ENCODE results near the gene PEPD.

The PEPD gene

DNA sequence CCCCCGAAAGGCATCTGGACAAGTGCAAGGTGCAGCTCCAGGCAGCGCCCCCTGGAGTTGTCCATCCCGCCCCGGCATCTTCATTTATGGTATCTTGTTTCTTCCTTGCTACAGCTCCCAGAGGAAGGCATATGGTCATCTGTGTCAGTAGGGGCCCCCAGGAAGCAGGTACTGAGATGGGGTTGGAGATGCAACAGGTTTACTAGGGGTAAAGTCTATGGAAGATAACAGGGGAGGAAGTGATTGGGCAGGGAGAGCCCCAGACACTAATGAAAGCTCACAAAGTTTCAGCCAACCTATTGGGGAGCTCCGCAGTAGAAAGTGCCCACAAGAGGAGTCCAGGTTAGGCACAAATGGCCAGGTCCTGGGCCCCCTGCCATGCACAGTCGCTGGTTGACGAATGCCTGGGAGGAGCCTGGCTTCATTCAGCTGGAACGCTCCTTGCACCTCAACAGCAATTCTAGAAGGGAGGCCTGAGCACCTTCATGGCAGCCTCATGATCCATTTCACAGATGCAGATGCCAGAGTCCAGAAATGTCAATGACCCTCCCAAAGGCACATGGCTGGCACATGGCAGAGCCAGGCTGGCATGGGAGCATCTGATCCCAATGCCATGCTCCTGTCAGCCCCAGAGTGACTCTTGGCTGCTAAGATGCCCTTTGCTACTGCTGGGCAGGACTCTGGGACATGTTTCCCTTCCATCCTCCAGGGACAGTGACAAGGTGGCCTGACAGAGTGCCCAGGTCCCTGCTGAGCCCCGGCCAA is 23.8 kb upstream of the PEPD start:
- H3K4me3 ChIP-seq (ENCODE audit: low read depth in 1 of 2, low read length in 2 of 2) = no peak overlapping the region
- no peaks in the 10 kb centered on the region for H3K4me1 ChIP-seq (ENCODE audit: control insufficient read depth in 1 of 2, insufficient read depth in 2 of 2, low read length in 2 of 2)
- peaks cover 7% of the 10 kb centered on the region for H3K27me3 ChIP-seq (ENCODE audit: low read depth, low read length)
- H3K9me3 ChIP-seq (ENCODE audit: control insufficient read depth in 1 of 2, low read length in 2 of 2) = peaks cover 0 to 7% of the 10 kb centered on the region in 2 donors
- no peaks in the 10 kb centered on the region for H3K36me3 ChIP-seq (ENCODE audit: control insufficient read depth in 1 of 2, insufficient read depth in 2 of 2, low read length in 2 of 2)
- no peak overlapping the region for H3K27ac ChIP-seq (ENCODE audit: low read length)

GRCh38 chr19:33535226-33535625 is 13.6 kb upstream of the PEPD start:
- H3K4me1 ChIP-seq (ENCODE audit: control insufficient read depth in 1 of 2, insufficient read depth in 2 of 2, low read length in 2 of 2) = no peaks in the 10 kb centered on the region
- H3K9me3 ChIP-seq (ENCODE audit: control insufficient read depth in 1 of 2, low read length in 2 of 2) = no peaks in the 10 kb centered on the region
- H3K27me3 ChIP-seq (ENCODE audit: low read depth, low read length) = no peaks in the 10 kb centered on the region
- H3K36me3 ChIP-seq (ENCODE audit: control insufficient read depth in 1 of 2, insufficient read depth in 2 of 2, low read length in 2 of 2) = no peaks in the 10 kb centered on the region
- no peak overlapping the region for H3K4me3 ChIP-seq (ENCODE audit: low read depth in 1 of 2, low read length in 2 of 2)
- no peak overlapping the region for H3K27ac ChIP-seq (ENCODE audit: low read length)

DNA sequence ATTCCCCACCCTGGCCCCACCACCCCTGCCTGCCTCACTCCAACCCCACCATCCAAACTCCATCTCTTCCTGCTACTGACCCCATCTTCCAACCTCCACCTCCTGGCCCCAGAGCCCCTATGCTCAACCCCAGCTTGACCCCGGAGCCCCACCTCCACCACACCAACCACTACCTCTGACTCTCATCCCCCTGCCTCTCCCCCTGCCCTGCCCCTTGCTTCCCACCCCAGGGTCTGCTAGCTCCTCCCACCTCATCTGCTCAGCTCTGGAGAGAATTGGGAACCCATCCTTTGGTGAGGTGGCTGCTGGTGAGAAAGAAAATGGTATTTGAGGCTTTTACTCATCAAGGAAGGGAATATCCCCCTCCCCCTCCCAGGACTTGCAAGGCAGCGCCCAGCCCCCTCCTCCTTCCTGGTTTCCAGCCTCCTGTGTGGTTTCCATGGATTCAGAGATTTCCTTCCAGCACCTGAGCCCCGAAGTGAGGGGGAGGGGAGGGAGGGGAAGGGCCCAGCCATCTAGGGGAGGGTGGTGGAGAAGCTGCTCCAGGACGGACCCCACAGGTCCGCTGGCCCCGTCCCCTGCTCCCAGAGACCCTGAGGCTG is 11.4 kb upstream of the PEPD start:
- no peak overlapping the region for H3K27ac ChIP-seq (ENCODE audit: low read length)
- H3K4me3 ChIP-seq (ENCODE audit: low read depth in 1 of 2, low read length in 2 of 2) = no peak overlapping the region
- H3K9me3 ChIP-seq (ENCODE audit: control insufficient read depth in 1 of 2, low read length in 2 of 2) = no peaks in the 10 kb centered on the region
- no peaks in the 10 kb centered on the region for H3K4me1 ChIP-seq (ENCODE audit: control insufficient read depth in 1 of 2, insufficient read depth in 2 of 2, low read length in 2 of 2)
- H3K27me3 ChIP-seq (ENCODE audit: low read depth, low read length) = no peaks in the 10 kb centered on the region
- no peaks in the 10 kb centered on the region for H3K36me3 ChIP-seq (ENCODE audit: control insufficient read depth in 1 of 2, insufficient read depth in 2 of 2, low read length in 2 of 2)

- Histone ChIP-seq H3K4me1 (ENCODE audit: control insufficient read depth in 1 of 2, insufficient read depth in 2 of 2, low read length in 2 of 2) (no peaks in the 10 kb centered on the region), H3K9me3 (ENCODE audit: control insufficient read depth in 1 of 2, low read length in 2 of 2) (no peaks in the 10 kb centered on the region), H3K4me3 (ENCODE audit: low read depth in 1 of 2, low read length in 2 of 2) (no peak overlapping the region), H3K27ac (ENCODE audit: low read length) (no peak overlapping the region), H3K27me3 (ENCODE audit: low read depth, low read length) (no peaks in the 10 kb centered on the region), H3K36me3 (ENCODE audit: control insufficient read depth in 1 of 2, insufficient read depth in 2 of 2, low read length in 2 of 2) (no peaks in the 10 kb centered on the region)
Measured at GRCh38 chr19:33530842-33531241, 9.3 kb upstream of the PEPD start.

- Histone ChIP-seq H3K27ac (ENCODE audit: low read length) (no peak overlapping the region), H3K27me3 (ENCODE audit: low read depth, low read length) (no peaks in the 10 kb centered on the region), H3K4me1 (ENCODE audit: control insufficient read depth in 1 of 2, insufficient read depth in 2 of 2, low read length in 2 of 2) (no peaks in the 10 kb centered on the region), H3K36me3 (ENCODE audit: control insufficient read depth in 1 of 2, insufficient read depth in 2 of 2, low read length in 2 of 2) (no peaks in the 10 kb centered on the region), H3K4me3 (ENCODE audit: low read depth in 1 of 2, low read length in 2 of 2) (no peak overlapping the region), H3K9me3 (ENCODE audit: control insufficient read depth in 1 of 2, low read length in 2 of 2) (no peaks in the 10 kb centered on the region)
Measured at GRCh38 chr19:33530296-33530695, 8.7 kb upstream of the PEPD start.

GRCh38 chr19:33529094-33529676 is 7.6 kb upstream of the PEPD start:
- Histone ChIP-seq H3K4me3 (ENCODE audit: low read depth in 1 of 2, low read length in 2 of 2) (no peak overlapping the region), H3K27me3 (ENCODE audit: low read depth, low read length) (no peaks in the 10 kb centered on the region)

DNA sequence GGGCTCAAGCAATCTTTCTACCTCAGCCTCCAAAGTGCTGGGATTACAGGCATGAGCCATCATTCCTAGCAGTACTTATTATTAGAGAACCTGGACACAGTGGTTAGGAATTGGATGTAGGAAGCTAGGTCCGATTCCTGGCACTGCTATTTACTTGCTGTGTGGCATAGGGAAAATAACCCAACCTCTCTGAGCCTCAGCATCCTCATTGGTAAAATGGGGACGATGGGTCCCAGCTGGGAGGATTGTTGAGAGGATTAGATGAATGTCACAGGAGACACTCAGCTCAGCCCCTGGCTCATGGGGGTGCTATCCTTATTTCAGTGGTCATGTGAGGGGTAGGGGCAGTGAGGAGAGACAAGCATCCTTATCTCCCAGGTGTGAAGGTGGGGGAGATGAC is 6.8 kb upstream of the PEPD start:
- Histone ChIP-seq H3K27ac (ENCODE audit: low read length) (no peak overlapping the region), H3K4me1 (ENCODE audit: control insufficient read depth in 1 of 2, insufficient read depth in 2 of 2, low read length in 2 of 2) (no peaks in the 10 kb centered on the region), H3K36me3 (ENCODE audit: control insufficient read depth in 1 of 2, insufficient read depth in 2 of 2, low read length in 2 of 2) (no peaks in the 10 kb centered on the region), H3K9me3 (ENCODE audit: control insufficient read depth in 1 of 2, low read length in 2 of 2) (no peaks in the 10 kb centered on the region), H3K27me3 (ENCODE audit: low read depth, low read length) (no peaks in the 10 kb centered on the region), H3K4me3 (ENCODE audit: low read depth in 1 of 2, low read length in 2 of 2) (no peak overlapping the region)

More at GRCh38 chr19:33529094-33529676, 7.6 kb upstream of the PEPD start:
- Histone ChIP-seq H3K4me1 (ENCODE audit: control insufficient read depth in 1 of 2, insufficient read depth in 2 of 2, low read length in 2 of 2) (no peaks in the 10 kb centered on the region), H3K9me3 (ENCODE audit: control insufficient read depth in 1 of 2, low read length in 2 of 2) (no peaks in the 10 kb centered on the region), H3K36me3 (ENCODE audit: control insufficient read depth in 1 of 2, insufficient read depth in 2 of 2, low read length in 2 of 2) (no peaks in the 10 kb centered on the region), H3K27ac (ENCODE audit: low read length) (no peak overlapping the region)

- peaks cover 0 to 7% of the 10 kb centered on the region in 2 donors for H3K4me1 ChIP-seq (ENCODE audit: control insufficient read depth in 1 of 2, insufficient read depth in 2 of 2, low read length in 2 of 2)
- no peak overlapping the region for H3K4me3 ChIP-seq (ENCODE audit: low read depth in 1 of 2, low read length in 2 of 2)
- no peaks in the 10 kb centered on the region for H3K27me3 ChIP-seq (ENCODE audit: low read depth, low read length)
- H3K9me3 ChIP-seq (ENCODE audit: control insufficient read depth in 1 of 2, low read length in 2 of 2) = no peaks in the 10 kb centered on the region
- no peak overlapping the region for H3K27ac ChIP-seq (ENCODE audit: low read length)
- no peaks in the 10 kb centered on the region for H3K36me3 ChIP-seq (ENCODE audit: control insufficient read depth in 1 of 2, insufficient read depth in 2 of 2, low read length in 2 of 2)
Measured at GRCh38 chr19:33527125-33527524, 5.5 kb upstream of the PEPD start.

GRCh38 chr19:33524024-33524664 is 2.6 kb upstream of the PEPD start:
- Histone ChIP-seq H3K36me3 (ENCODE audit: control insufficient read depth in 1 of 2, insufficient read depth in 2 of 2, low read length in 2 of 2) (no peaks in the 10 kb centered on the region), H3K4me1 (ENCODE audit: control insufficient read depth in 1 of 2, insufficient read depth in 2 of 2, low read length in 2 of 2) (peaks cover 8 to 25% of the 10 kb centered on the region in 2 donors), H3K27me3 (ENCODE audit: low read depth, low read length) (no peaks in the 10 kb centered on the region), H3K27ac (ENCODE audit: low read length) (no peak overlapping the region), H3K9me3 (ENCODE audit: control insufficient read depth in 1 of 2, low read length in 2 of 2) (no peaks in the 10 kb centered on the region), H3K4me3 (ENCODE audit: low read depth in 1 of 2, low read length in 2 of 2) (no peak overlapping the region)

GRCh38 chr19:33523167-33523566 is 1.6 kb upstream of the PEPD start:
- no peak overlapping the region for H3K27ac ChIP-seq (ENCODE audit: low read length)
- peaks cover 8 to 25% of the 10 kb centered on the region in 2 donors for H3K4me1 ChIP-seq (ENCODE audit: control insufficient read depth in 1 of 2, insufficient read depth in 2 of 2, low read length in 2 of 2)
- no peaks in the 10 kb centered on the region for H3K27me3 ChIP-seq (ENCODE audit: low read depth, low read length)
- H3K36me3 ChIP-seq (ENCODE audit: control insufficient read depth in 1 of 2, insufficient read depth in 2 of 2, low read length in 2 of 2) = no peaks in the 10 kb centered on the region
- H3K9me3 ChIP-seq (ENCODE audit: control insufficient read depth in 1 of 2, low read length in 2 of 2) = no peaks in the 10 kb centered on the region
- H3K4me3 ChIP-seq (ENCODE audit: low read depth in 1 of 2, low read length in 2 of 2) = no peak overlapping the region

GRCh38 chr19:33522371-33522662 is 726 bp upstream of the PEPD start:
- Histone ChIP-seq H3K4me3 (ENCODE audit: low read depth in 1 of 2, low read length in 2 of 2) (peak overlapping the region; percentile 83 to 98), H3K27me3 (ENCODE audit: low read depth, low read length) (no peaks in the 10 kb centered on the region), H3K4me1 (ENCODE audit: control insufficient read depth in 1 of 2, insufficient read depth in 2 of 2, low read length in 2 of 2) (peaks cover 8 to 25% of the 10 kb centered on the region in 2 donors), H3K36me3 (ENCODE audit: control insufficient read depth in 1 of 2, insufficient read depth in 2 of 2, low read length in 2 of 2) (no peaks in the 10 kb centered on the region), H3K27ac (ENCODE audit: low read length) (no peak overlapping the region), H3K9me3 (ENCODE audit: control insufficient read depth in 1 of 2, low read length in 2 of 2) (no peaks in the 10 kb centered on the region)
